H1 (cell line): ENCODE results near the gene RUVBL2. TPM values are rescaled to one million over a fixed set of nuclear protein-coding genes. Genes with fewer than 3 reads are reported as not detected.

Experiments
- CTCF ChIA-PET: fragments of 300-600 bp; sonication (Branson Sonifier 250); formaldehyde crosslinking; loops from one replicate; lab custom pipeline; 2021; ENCODE audit not compliant: partially characterized antibody; lab: Charles Lee
- POLR2A ChIA-PET: fragments of 300-600 bp; sonication (Branson Sonifier 250); formaldehyde crosslinking; loops from one replicate; lab custom pipeline; 2021; ENCODE audit warnings: inconsistent platforms; ENCODE audit not compliant: partially characterized antibody; lab: Charles Lee
- DNase-seq, 2 experiments: peaks; one replicate each; pipeline versions ENCODE4 v3.0.0 to v3.0.0-alpha.2; 2010 to 2022; ENCODE audit warnings: low spot score in 2 of 2, low read depth in 1 of 2, mixed read lengths in 1 of 2
- FAIRE-seq: peaks from 2 replicates; lab custom pipeline; 2011; peaks lifted over from hg19 to GRCh38; lab: Jason Lieb, UNC
- H2AFZ ChIP-seq: 2 replicates; pipeline ENCODE4 v1.8.1; 2012; ENCODE audit warnings: low read length, inconsistent platforms
- H2AK5ac ChIP-seq: 2 replicates; pipeline ENCODE4 v1.6.1; 2013; ENCODE audit warnings: low read depth, low read length
- H2BK120ac ChIP-seq: replicated peaks from 2 replicates; pipeline ENCODE3; 2013; ENCODE audit warnings: low read depth, low read length, inconsistent platforms
- H2BK12ac ChIP-seq: 2 replicates; pipeline ENCODE4 v1.6.1; 2013; ENCODE audit warnings: low read depth, low read length
- H2BK15ac ChIP-seq: 2 replicates; pipeline ENCODE4 v1.6.1; 2013; ENCODE audit warnings: low read length
- H2BK20ac ChIP-seq: 2 replicates; pipeline ENCODE4 v1.6.1; 2013; ENCODE audit warnings: low read length
- H2BK5ac ChIP-seq: 2 replicates; pipeline ENCODE4 v1.6.1; 2013; ENCODE audit warnings: low read depth, low read length
- H3K14ac ChIP-seq: 2 replicates; pipeline ENCODE4 v1.6.1; 2013; ENCODE audit warnings: inconsistent platforms; ENCODE audit not compliant: insufficient read length
- H3K18ac ChIP-seq: 2 replicates; pipeline ENCODE4 v1.6.1; 2013; ENCODE audit warnings: low read length; ENCODE audit errors: extremely low read depth
- H3K23ac ChIP-seq: 2 replicates; pipeline ENCODE4 v1.6.1; 2013; ENCODE audit warnings: inconsistent platforms; ENCODE audit not compliant: insufficient read length
- H3K23me2 ChIP-seq: 2 replicates; pipeline ENCODE4 v1.6.1; 2013; ENCODE audit warnings: low read depth, low read length
- H3K27ac ChIP-seq: 2 replicates; pipeline ENCODE4 v1.6.1; 2011; ENCODE audit warnings: low read depth, low read length, inconsistent platforms
- H3K27me3 ChIP-seq, 4 experiments: replicated peaks in 1 of 4; 1 replicate in 1 of 4; 2 replicates in 3 of 4; pipeline versions ENCODE4 v1.6.1 to v1.8.1; 2011 to 2013; ENCODE audit warnings: low read length in 3 of 4, mild to moderate bottlenecking in 3 of 4, inconsistent platforms in 2 of 4, mixed read lengths in 2 of 4, moderate library complexity in 1 of 4; ENCODE audit not compliant: control insufficient read depth in 3 of 4, insufficient read depth in 3 of 4; ENCODE audit errors: extremely low read depth in 1 of 4
- H3K36me3 ChIP-seq, 4 experiments: 2 replicates each; pipeline versions ENCODE4 v1.6.1 to v1.8.1; 2011 to 2013; ENCODE audit warnings: mild to moderate bottlenecking in 4 of 4, low read length in 3 of 4, moderate library complexity in 2 of 4, control low read depth in 1 of 4, inconsistent platforms in 1 of 4; ENCODE audit not compliant: insufficient read depth in 4 of 4, control insufficient read depth in 2 of 4
- H3K4ac ChIP-seq: replicated peaks from 2 replicates; pipeline ENCODE3; 2013; ENCODE audit warnings: low read length, low read depth, mixed read lengths, inconsistent platforms; ENCODE audit not compliant: insufficient read length
- H3K4me1 ChIP-seq, 4 experiments: replicated peaks in 1 of 4; 1 replicate in 1 of 4; 2 replicates in 3 of 4; pipeline versions ENCODE4 v1.6.1 to v1.8.1; 2011 to 2013; ENCODE audit warnings: low read length in 3 of 4, inconsistent platforms in 2 of 4, mixed read lengths in 1 of 4; ENCODE audit not compliant: insufficient read depth in 4 of 4, control insufficient read depth in 3 of 4
- H3K4me2 ChIP-seq, 2 experiments: 2 replicates each; pipeline versions ENCODE4 v1.6.1 to v1.8.1; 2011 to 2013; ENCODE audit warnings: low read depth in 2 of 2, low read length in 2 of 2, control low read depth in 1 of 2, inconsistent platforms in 1 of 2, mild to moderate bottlenecking in 1 of 2; ENCODE audit not compliant: insufficient read depth in 1 of 2
- H3K4me3 ChIP-seq, 4 experiments: fragments of 200-600, 300-600 bp in 1 of 4; sonication (generic), shearing (Covaris generic), sonication (Bioruptor Twin) in 1 of 4; 2 replicates each; pipeline versions ENCODE4 v1.5.1 to v1.8.1; 2011 to 2016; ENCODE audit warnings: low read length in 4 of 4, low read depth in 3 of 4, control low read depth in 2 of 4, inconsistent platforms in 2 of 4, mild to moderate bottlenecking in 2 of 4, mixed read lengths in 1 of 4, moderate library complexity in 1 of 4; ENCODE audit not compliant: insufficient read depth in 2 of 4; ENCODE audit errors: extremely low read depth in 1 of 4
- H3K56ac ChIP-seq: replicated peaks from 2 replicates; pipeline ENCODE3; 2013; ENCODE audit warnings: low read depth, mild to moderate bottlenecking, mixed read lengths, low read length, inconsistent platforms; ENCODE audit not compliant: insufficient read length
- H3K79me1 ChIP-seq: 2 replicates; pipeline ENCODE4 v1.6.1; 2013; ENCODE audit warnings: low read depth, low read length, control low read depth
- H3K79me2 ChIP-seq, 2 experiments: 2 replicates each; pipeline versions ENCODE4 v1.6.1 to v1.8.1; 2012 to 2013; ENCODE audit warnings: low read length in 2 of 2, mild to moderate bottlenecking in 2 of 2, inconsistent platforms in 1 of 2; ENCODE audit not compliant: insufficient read depth in 2 of 2, control insufficient read depth in 1 of 2
- H3K9ac ChIP-seq, 4 experiments: replicated peaks in 1 of 4; 1 replicate in 1 of 4; 2 replicates in 3 of 4; pipeline versions ENCODE4 v1.6.1 to v1.8.1; 2011 to 2013; ENCODE audit warnings: low read depth in 3 of 4, low read length in 3 of 4, control low read depth in 2 of 4, mild to moderate bottlenecking in 2 of 4, moderate library complexity in 2 of 4, inconsistent platforms in 1 of 4; ENCODE audit errors: extremely low read depth in 1 of 4
- H3K9me3 ChIP-seq, 2 experiments: 2 replicates each; pipeline versions ENCODE4 v1.6.1 to v1.8.1; 2012 to 2013; ENCODE audit warnings: mild to moderate bottlenecking in 2 of 2, moderate library complexity in 2 of 2, control low read depth in 1 of 2, inconsistent platforms in 1 of 2, low read depth in 1 of 2, low read length in 1 of 2, mixed read lengths in 1 of 2; ENCODE audit not compliant: insufficient read depth in 2 of 2
- H4K20me1 ChIP-seq, 2 experiments: replicated peaks in 1 of 2; 2 replicates each; pipeline versions ENCODE3 to v1.8.1; 2011 to 2013; ENCODE audit warnings: inconsistent platforms in 2 of 2, low read length in 2 of 2, mild to moderate bottlenecking in 1 of 2; ENCODE audit not compliant: insufficient read depth in 2 of 2, control insufficient read depth in 1 of 2
- H4K5ac ChIP-seq: 2 replicates; pipeline ENCODE4 v1.6.1; 2013; ENCODE audit warnings: low read length, low read depth, mixed read lengths, inconsistent platforms; ENCODE audit not compliant: insufficient read length
- H4K8ac ChIP-seq: 2 replicates; pipeline ENCODE4 v1.8.0; 2013; ENCODE audit warnings: mild to moderate bottlenecking, moderate library complexity, low read length, inconsistent platforms; ENCODE audit not compliant: insufficient read depth; ENCODE audit errors: extremely low read depth
- H4K91ac ChIP-seq: replicated peaks from 2 replicates; pipeline ENCODE3; 2013; ENCODE audit warnings: low read length, mixed read lengths, inconsistent platforms; ENCODE audit not compliant: insufficient read length
- TAF7 ChIP-seq: optimal IDR thresholded peaks from 2 replicates; pipeline ENCODE3; 2011; ENCODE audit warnings: low read depth, mild to moderate bottlenecking, inconsistent platforms, low read length, moderate library complexity, borderline replicate concordance
- WGBS, 2 experiments: shearing (Covaris generic) in 1 of 2; methylation state at CpG; one replicate each; pipeline versions ENCODE4 v1.1.6 to v1.1.7; 2013 to 2015; ENCODE audit warnings: low lambda C conversion rate in 2 of 2, mixed read lengths in 2 of 2, inconsistent platforms in 1 of 2, low coverage in 1 of 2, missing lambda C conversion rate in 1 of 2; ENCODE audit not compliant: insufficient replicate concordance in 2 of 2, insufficient coverage in 1 of 2, insufficient read length in 1 of 2; ENCODE audit errors: extremely low coverage in 1 of 2, missing lambda C conversion rate in 1 of 2; 5-methylcytosine and 5-hydroxymethylcytosine counted together
- polyA plus RNA-seq, 7 experiments: library from polyadenylated mRNA; depleted of rRNA in 3 of 7; stranded (reverse) in 5 of 7; unstranded in 2 of 7; fragments of >200 nt in 5 of 7; fragments of 200-250 nt in 2 of 7; gene quantifications; 1 replicate in 5 of 7; 2 replicates in 1 of 7; 4 replicates in 1 of 7; pipeline versions ENCODE4 v1.2.1 to v1.2.3, GENCODE V29; 2011 to 2013; ENCODE audit warnings: missing spikeins in 2 of 7, mixed read lengths in 2 of 7
- total RNA-seq: library from RNA; stranded (reverse); fragmentation: NEBNext Ultra II Directional; extraction: Animal tissue kit (Norgen Biotek cat#: 25700); gene quantifications from 2 replicates; pipeline ENCODE4 v1.2.1, GENCODE V29; 2021

RUVBL2 gene
- total and polyA plus RNA-seq, 2 of the 8 experiments (the other 6 are each of a cell fraction or from before 2014, with no cell fraction given), result 152 to 247 TPM

- Histone ChIP-seq H3K18ac (no peak overlapping the region), H4K8ac (no peak overlapping the region), H3K23ac (no peak overlapping the region), H3K4me2 (no peak overlapping the region), H2BK20ac (no peak overlapping the region), H3K27ac (no peak overlapping the region), H2AK5ac (no peak overlapping the region), H2BK120ac (no peak overlapping the region), H4K5ac (no peak overlapping the region), H3K4me3 (no peak overlapping the region), H2BK12ac (no peak overlapping the region), H3K27me3 (no peaks in the 10 kb centered on the region), H2BK15ac (no peak overlapping the region), H2AFZ (no peak overlapping the region), H3K4me1 (no peaks in the 10 kb centered on the region), H3K9me3 (no peaks in the 10 kb centered on the region), H3K14ac (no peak overlapping the region), H3K79me2 (no peaks in the 10 kb centered on the region), H3K23me2 (no peaks in the 10 kb centered on the region), H2BK5ac (no peak overlapping the region), H4K91ac (no peak overlapping the region), H3K4ac (no peak overlapping the region), H3K36me3 (peaks cover 15 to 47% (median 37%) of the 10 kb centered on the region in 4 experiments), H3K56ac (no peak overlapping the region), H3K79me1 (peaks cover 2% of the 10 kb centered on the region; the same call in 1 of the 2 replicates), H4K20me1 (peaks cover 0 to 12% of the 10 kb centered on the region in 2 experiments), H3K9ac (no peak overlapping the region)
- 95% methylated on average over 7 of the region's 7 CpGs; no CpG with 5 or more reads in 1 of the 2 experiments for WGBS, 2 experiments
- ChIA-PET CTCF (interaction anchor here (1.0 to 2.2 kb wide), 2 partner anchors 9 to 194 kb away, joined by 4 to 8 read pairs; no protein-coding TSS in a partner anchor), POLR2A (interaction anchor here (0.8 kb wide), 1 partner anchor 9 kb away, joined by 3 read pairs; no protein-coding TSS in a partner anchor)
- TF ChIP-seq TAF7, result no peak
- DNase-seq, result no peak
- no peak for FAIRE-seq
These were observed 11.4 kb downstream of the RUVBL2 start for GRCh38 chr19:49004964-49005614.
